A549 (cell line): ENCODE measurements around the gene LAMTOR3. TPM values are rescaled to one million over a fixed set of nuclear protein-coding genes. Genes with fewer than 3 reads are reported as not detected.
"Not testable (repeated sequence)": the region's sequence is repeated elsewhere in the genome, so short reads cannot be mapped to it uniquely, and the experiment has no call there.

Source experiments
- ATAC-seq, 2 experiments: fragments of 200-7000 bp in 1 of 2; fragments of >200 bp in 1 of 2; cut with Nextera tagmentation in 1 of 2; cut with Tn5 transposase in 1 of 2; 3 replicates each; pipeline versions ENCODE4 v1.8.0 to v1.9.1; 2018 to 2020; ENCODE audit warnings: mild to moderate bottlenecking in 1 of 2, moderate library complexity in 1 of 2
- CTCF ChIA-PET: fragments of 300-600 bp; sonication (Branson Sonifier 250); formaldehyde crosslinking; extraction: SDS; loops from one replicate; lab custom pipeline; 2021; ENCODE audit warnings: antibody characterized with exemption, inconsistent platforms; lab: Yijun Ruan, JAX
- POLR2A ChIA-PET: fragments of 350-600 bp; formaldehyde crosslinking; extraction: SDS; loops from one replicate; lab custom pipeline; 2021; ENCODE audit warnings: antibody characterized with exemption, inconsistent platforms; lab: Yijun Ruan, JAX
- DNase-seq, 2 experiments: peaks; one replicate each; pipeline versions ENCODE4 v3.0.0 to v3.0.0-alpha.2; 2011 to 2016; ENCODE audit warnings: low read depth in 1 of 2, low spot score in 1 of 2
- FAIRE-seq: peaks from 2 replicates; lab custom pipeline; 2011; peaks lifted over from hg19 to GRCh38; lab: Jason Lieb, UNC
- H3K27ac ChIP-seq, 2 experiments: fragments of >200 bp; sonication (Bioruptor Twin); formaldehyde crosslinking; 3 replicates each; pipeline ENCODE4 v1.5.1; 2016 to 2017
- H3K4me1 ChIP-seq: fragments of >200 bp; sonication (Bioruptor Twin); formaldehyde crosslinking; 3 replicates; pipeline ENCODE4 v1.6.1; 2016
- H3K4me2 ChIP-seq: fragments of >200 bp; sonication (Bioruptor Twin); formaldehyde crosslinking; 3 replicates; pipeline ENCODE4 v1.6.1; 2016
- H3K4me3 ChIP-seq: fragments of >200 bp; sonication (Bioruptor Twin); formaldehyde crosslinking; 3 replicates; pipeline ENCODE4 v1.5.1; 2016
- H3K9me3 ChIP-seq: fragments of >200 bp; sonication (Bioruptor Twin); formaldehyde crosslinking; 3 replicates; pipeline ENCODE4 v1.6.1; 2016
- CEBPB ChIP-seq, 2 experiments: fragments of >200 bp in 1 of 2; sonication (Bioruptor Twin) in 1 of 2; formaldehyde crosslinking in 1 of 2; IDR thresholded peaks; 2 replicates each; pipeline ENCODE4 v1.6.1; 2012 to 2016
- CHD2 ChIP-seq: fragments of 150-350 bp; IDR thresholded peaks from 2 replicates; pipeline ENCODE4 v1.6.1; 2014; ENCODE audit warnings: low read length; ENCODE audit not compliant: partially characterized antibody
- CHD4 ChIP-seq: fragments of 200-600 bp; sonication (generic); IDR thresholded peaks from 2 replicates; pipeline ENCODE4 v1.6.1; 2016; ENCODE audit warnings: antibody characterized with exemption, mild to moderate bottlenecking, borderline replicate concordance
- EHMT2 ChIP-seq: fragments of 200-600 bp; sonication (generic); IDR thresholded peaks from 2 replicates; pipeline ENCODE4 v1.6.1; 2016; ENCODE audit warnings: antibody characterized with exemption, low read depth, mild to moderate bottlenecking, moderate library complexity
- FOXS1 ChIP-seq: fragments of 250-450 bp; sonication (Bioruptor Pico); IDR thresholded peaks from 2 replicates; pipeline ENCODE4 v1.5.0; 2020; ENCODE audit warnings: mild to moderate bottlenecking, moderate library complexity
- HEYL ChIP-seq: fragments of 250-450 bp; sonication (Bioruptor Pico); IDR thresholded peaks from 2 replicates; pipeline ENCODE4 v1.8.0; 2021; ENCODE audit warnings: mild to moderate bottlenecking, moderate library complexity
- HOXB5 ChIP-seq: fragments of 250-450 bp; sonication (Bioruptor Pico); IDR thresholded peaks from 2 replicates; pipeline ENCODE4 v1.5.0; 2020; ENCODE audit warnings: mild to moderate bottlenecking, moderate library complexity
- JUN ChIP-seq, 2 experiments: fragments of >200 bp; sonication (Bioruptor Twin); formaldehyde crosslinking; IDR thresholded peaks; 2 replicates in 1 of 2; 3 replicates in 1 of 2; pipeline ENCODE4 v1.6.1; 2016 to 2017
- JUNB ChIP-seq: fragments of >200 bp; sonication (Bioruptor Twin); formaldehyde crosslinking; IDR thresholded peaks from 2 replicates; pipeline ENCODE4 v1.6.1; 2016
- KDM5A ChIP-seq: fragments of 200-600 bp; sonication (generic); IDR thresholded peaks from 2 replicates; pipeline ENCODE4 v1.6.1; 2016; ENCODE audit warnings: antibody characterized with exemption, mild to moderate bottlenecking
- MAFK ChIP-seq: fragments of 450-650 bp; IDR thresholded peaks from 2 replicates; pipeline ENCODE4 v1.6.1; 2014; ENCODE audit not compliant: partially characterized antibody
- NFE2L2 ChIP-seq: fragments of 150-350 bp; conservative IDR thresholded peaks from 2 replicates; pipeline ENCODE4 v1.6.1; 2014; ENCODE audit warnings: low read length
- NPAS2 ChIP-seq: fragments of 250-450 bp; sonication (Bioruptor Pico); IDR thresholded peaks from 2 replicates; pipeline ENCODE4 v1.8.0; 2022; ENCODE audit warnings: mild to moderate bottlenecking, moderate library complexity, borderline replicate concordance
- PHF8 ChIP-seq: fragments of 200-600 bp; sonication (generic); IDR thresholded peaks from 2 replicates; pipeline ENCODE4 v1.6.1; 2016; ENCODE audit warnings: low read depth, mild to moderate bottlenecking, antibody characterized with exemption, moderate library complexity, borderline replicate concordance
- POLR2AphosphoS2 ChIP-seq: conservative IDR thresholded peaks from 2 replicates; pipeline ENCODE4 v1.6.1; 2012; ENCODE audit warnings: low read length, improper control_type of control experiment, inconsistent platforms
- RAD21 ChIP-seq, 2 experiments: fragments of >200 bp in 1 of 2; sonication (Bioruptor Twin) in 1 of 2; formaldehyde crosslinking in 1 of 2; IDR thresholded peaks in 1 of 2; conservative IDR thresholded peaks in 1 of 2; 2 replicates in 1 of 2; 3 replicates in 1 of 2; pipeline ENCODE4 v1.6.1; 2012 to 2018; ENCODE audit warnings: inconsistent platforms in 1 of 2
- RNF2 ChIP-seq: fragments of 200-600 bp; sonication (generic); IDR thresholded peaks from 2 replicates; pipeline ENCODE4 v1.6.1; 2016; ENCODE audit warnings: low read depth, mild to moderate bottlenecking, antibody characterized with exemption, moderate library complexity, borderline replicate concordance
- SMC3 ChIP-seq: fragments of >200 bp; sonication (Bioruptor Twin); formaldehyde crosslinking; IDR thresholded peaks from 3 replicates; pipeline ENCODE4 v1.6.1; 2018; ENCODE audit warnings: inconsistent platforms
- SREBF2 ChIP-seq: fragments of 450-650 bp; IDR thresholded peaks from 2 replicates; pipeline ENCODE4 v1.6.1; 2014; ENCODE audit warnings: mild to moderate bottlenecking, moderate library complexity
- TFCP2L1 ChIP-seq: fragments of 250-450 bp; sonication (Bioruptor Pico); IDR thresholded peaks from 2 replicates; pipeline ENCODE4 v1.5.0; 2021; ENCODE audit warnings: mild to moderate bottlenecking
- ZNF302 ChIP-seq: fragments of 250-450 bp; sonication (Bioruptor Pico); IDR thresholded peaks from 2 replicates; pipeline ENCODE4 v1.9.0; 2021; ENCODE audit warnings: inconsistent platforms, mild to moderate bottlenecking, moderate library complexity
- WGBS: methylation state at CpG from one replicate; pipeline ENCODE4 v1.1.6; 2017; ENCODE audit errors: missing lambda C conversion rate; 5-methylcytosine and 5-hydroxymethylcytosine counted together
- polyA plus RNA-seq, 4 experiments: library from polyadenylated mRNA; depleted of rRNA in 3 of 4; stranded (reverse); fragments of >200 nt; fragmentation: RNase III in 1 of 4; extraction: RNeasy Plus Mini Kit Qiagen cat#74134 plus additional on column Dnase treatment in 1 of 4; gene quantifications; 2 replicates in 3 of 4; 3 replicates in 1 of 4; pipeline ENCODE4 v1.2.3, GENCODE V29; 2011 to 2017
- TF ChIP-seq, protein P1 (sequence below): fragments of 250-450 bp; sonication (Bioruptor Pico); IDR thresholded peaks from 2 replicates; pipeline ENCODE4 v1.5.0; 2021; ENCODE audit warnings: mild to moderate bottlenecking, moderate library complexity, borderline replicate concordance
- TF ChIP-seq, protein P2 (sequence below): fragments of 450-650 bp; IDR thresholded peaks from 2 replicates; pipeline ENCODE4 v1.6.1; 2014; ENCODE audit warnings: antibody characterized with exemption
- TF ChIP-seq, protein P3 (sequence below): IDR thresholded peaks from 2 replicates; pipeline ENCODE4 v1.6.1; 2012

The LAMTOR3 gene
- polyA plus RNA-seq, 2 of the 4 experiments (the other 2 are of a cell fraction), result 21.3 to 40.8 TPM

DNA sequence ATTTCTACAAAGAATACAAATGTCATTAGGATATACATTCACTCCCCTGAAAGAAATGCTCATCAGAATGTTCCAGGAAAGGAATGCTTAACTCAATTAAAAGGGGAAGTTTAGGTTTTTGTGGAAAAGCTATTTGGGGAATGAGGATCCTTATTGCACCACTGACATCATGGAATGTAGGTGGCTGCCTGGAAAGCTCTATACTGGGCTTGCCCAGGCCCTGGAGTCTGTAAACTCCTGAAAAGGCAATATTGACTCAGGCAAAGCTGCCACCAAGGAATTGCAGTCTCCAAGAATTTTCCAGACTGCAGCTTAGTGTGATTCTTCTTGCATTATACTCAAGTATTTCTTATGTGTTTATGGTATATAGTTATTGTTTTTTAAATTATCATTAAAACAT lies 61.9 kb downstream of the LAMTOR3 start:
- peak in 1 of 2 experiments; percentile 4 for DNase-seq
- no peak for ATAC-seq
- ChIA-PET POLR2A (no interaction called here), CTCF (no interaction called here)
- Histone ChIP-seq H3K27ac (no peak overlapping the region), H3K9me3 (no peaks in the 10 kb centered on the region), H3K4me1 (peaks cover 13% of the 10 kb centered on the region; the same call in 2 of the 3 replicates)
- TF ChIP-seq CHD4 (no peak), MAFK (no peak), HEYL (CRISPR knock-in tag) (no peak), NFE2L2 (no peak), TFCP2L1 (CRISPR knock-in tag) (no peak), SMC3 (no peak), CEBPB (IDR thresholded peaks at IDR 0.05) (no peak), PHF8 (no peak), POLR2AphosphoS2 (no peak), JUNB (no peak), RAD21 (conservative IDR thresholded peaks at IDR 0.05 in 1 of 2, IDR thresholded peaks at IDR 0.05 in 1 of 2) (no peak), SREBF2 (no peak), HOXB5 (CRISPR knock-in tag) (no peak), EHMT2 (no peak), RNF2 (no peak), JUN (IDR thresholded peaks at IDR 0.05) (no peak), CHD2 (no peak), KDM5A (no peak)
- TF ChIP-seq, protein P1, sequence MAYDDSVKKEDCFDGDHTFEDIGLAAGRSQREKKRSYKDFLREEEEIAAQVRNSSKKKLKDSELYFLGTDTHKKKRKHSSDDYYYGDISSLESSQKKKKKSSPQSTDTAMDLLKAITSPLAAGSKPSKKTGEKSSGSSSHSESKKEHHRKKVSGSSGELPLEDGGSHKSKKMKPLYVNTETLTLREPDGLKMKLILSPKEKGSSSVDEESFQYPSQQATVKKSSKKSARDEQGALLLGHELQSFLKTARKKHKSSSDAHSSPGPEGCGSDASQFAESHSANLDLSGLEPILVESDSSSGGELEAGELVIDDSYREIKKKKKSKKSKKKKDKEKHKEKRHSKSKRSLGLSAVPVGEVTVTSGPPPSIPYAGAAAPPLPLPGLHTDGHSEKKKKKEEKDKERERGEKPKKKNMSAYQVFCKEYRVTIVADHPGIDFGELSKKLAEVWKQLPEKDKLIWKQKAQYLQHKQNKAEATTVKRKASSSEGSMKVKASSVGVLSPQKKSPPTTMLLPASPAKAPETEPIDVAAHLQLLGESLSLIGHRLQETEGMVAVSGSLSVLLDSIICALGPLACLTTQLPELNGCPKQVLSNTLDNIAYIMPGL (CRISPR knock-in tag), result no peak
- TF ChIP-seq, protein P2, sequence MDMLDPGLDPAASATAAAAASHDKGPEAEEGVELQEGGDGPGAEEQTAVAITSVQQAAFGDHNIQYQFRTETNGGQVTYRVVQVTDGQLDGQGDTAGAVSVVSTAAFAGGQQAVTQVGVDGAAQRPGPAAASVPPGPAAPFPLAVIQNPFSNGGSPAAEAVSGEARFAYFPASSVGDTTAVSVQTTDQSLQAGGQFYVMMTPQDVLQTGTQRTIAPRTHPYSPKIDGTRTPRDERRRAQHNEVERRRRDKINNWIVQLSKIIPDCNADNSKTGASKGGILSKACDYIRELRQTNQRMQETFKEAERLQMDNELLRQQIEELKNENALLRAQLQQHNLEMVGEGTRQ, result no peak
- TF ChIP-seq, all 56 proteins: peak for 0
- Histone ChIP-seq H3K4me2 (peak overlapping the region; percentile 53; the same call in 2 of the 3 replicates), H3K4me3 (no peak overlapping the region)
- FAIRE-seq, result no peak

DNA sequence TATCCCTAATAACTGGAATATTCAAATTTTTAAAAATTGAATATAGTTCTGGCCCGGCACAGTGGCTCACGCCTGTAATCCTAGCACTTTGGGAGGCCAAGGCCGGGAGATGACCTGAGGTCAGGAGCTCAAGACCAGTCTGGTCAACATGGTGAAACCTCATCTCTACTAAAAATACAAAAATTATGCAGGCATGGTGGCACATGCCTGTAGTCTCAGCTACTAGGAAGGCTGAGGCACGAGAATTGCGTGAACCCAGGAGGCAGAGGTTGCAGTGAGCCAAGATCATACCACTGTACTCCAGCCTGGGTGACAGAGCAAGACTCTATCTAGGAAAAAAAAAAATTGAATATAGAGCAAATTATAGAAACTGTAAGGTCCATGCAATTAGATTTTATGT lies 64.2 kb downstream of the LAMTOR3 start:
- ATAC-seq, CTCF ChIA-PET, H3K9me3 ChIP-seq, H3K4me2 ChIP-seq, H3K4me3 ChIP-seq, DNase-seq, FAIRE-seq, POLR2A ChIA-PET, H3K27ac ChIP-seq: not testable (repeated sequence)
- 94% methylated on average over 5 of the region's 5 CpGs for WGBS
- H3K4me1 ChIP-seq, result peaks cover 13% of the 10 kb centered on the region; the same call in 2 of the 3 replicates

DNA sequence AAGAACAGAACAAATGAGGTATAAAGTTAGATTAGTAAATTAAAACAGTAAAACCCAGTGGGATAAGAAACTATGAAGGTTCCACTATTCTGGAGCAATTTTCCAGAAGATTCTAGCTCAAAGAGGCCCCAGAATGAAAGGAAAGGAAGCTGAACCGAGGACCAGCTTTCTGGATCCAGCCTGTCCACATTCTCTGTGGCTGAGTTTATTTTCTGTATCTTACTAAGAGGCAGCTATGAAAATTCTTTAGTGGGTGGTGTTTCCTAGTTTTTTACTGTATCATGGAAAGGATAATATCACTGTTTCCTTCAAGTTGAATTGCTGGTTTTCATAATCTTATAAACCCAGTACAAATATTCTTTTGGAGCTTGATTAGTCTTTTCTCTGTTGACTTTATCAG lies 65.8 kb downstream of the LAMTOR3 start:
- CTCF ChIA-PET, result no interaction called here
- POLR2A ChIA-PET, result no interaction called here
- H3K27ac ChIP-seq, result no peak overlapping the region

More for the DNA sequence above, 65.8 kb downstream of the LAMTOR3 start:
- no peak for DNase-seq
- Histone ChIP-seq H3K4me2 (no peak overlapping the region), H3K9me3 (no peaks in the 10 kb centered on the region), H3K4me1 (peaks cover 11% of the 10 kb centered on the region; the same call in 2 of the 3 replicates), H3K4me3 (no peak overlapping the region)
- no peak for ATAC-seq
- WGBS, result 7% methylated on average over 1 of the region's 1 CpG
- FAIRE-seq, result no peak
- TF ChIP-seq, protein P3, sequence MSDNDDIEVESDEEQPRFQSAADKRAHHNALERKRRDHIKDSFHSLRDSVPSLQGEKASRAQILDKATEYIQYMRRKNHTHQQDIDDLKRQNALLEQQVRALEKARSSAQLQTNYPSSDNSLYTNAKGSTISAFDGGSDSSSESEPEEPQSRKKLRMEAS, result no peak
- TF ChIP-seq NPAS2 (CRISPR knock-in tag) (no peak), SREBF2 (no peak), CHD4 (no peak), PHF8 (no peak), ZNF302 (CRISPR knock-in tag) (no peak), FOXS1 (CRISPR knock-in tag) (no peak), RAD21 (conservative IDR thresholded peaks at IDR 0.05 in 1 of 2, IDR thresholded peaks at IDR 0.05 in 1 of 2) (no peak), CEBPB (IDR thresholded peaks at IDR 0.05) (no peak), HEYL (CRISPR knock-in tag) (no peak)
- TF ChIP-seq, all 56 proteins: peak for 0
